DLD1 (cell line): ENCODE results near the gene RNF10.
"Not testable (repeated sequence)": the region's sequence is repeated elsewhere in the genome, so short reads cannot be mapped to it uniquely, and the experiment has no call there.

Experiments
- in situ Hi-C: cut with HindIII; loops from 2 replicates; pipeline ENCODE4 v1.10.0; 2017; ENCODE audit warnings: low sequenced_read_pairs

The RNF10 gene

DNA sequence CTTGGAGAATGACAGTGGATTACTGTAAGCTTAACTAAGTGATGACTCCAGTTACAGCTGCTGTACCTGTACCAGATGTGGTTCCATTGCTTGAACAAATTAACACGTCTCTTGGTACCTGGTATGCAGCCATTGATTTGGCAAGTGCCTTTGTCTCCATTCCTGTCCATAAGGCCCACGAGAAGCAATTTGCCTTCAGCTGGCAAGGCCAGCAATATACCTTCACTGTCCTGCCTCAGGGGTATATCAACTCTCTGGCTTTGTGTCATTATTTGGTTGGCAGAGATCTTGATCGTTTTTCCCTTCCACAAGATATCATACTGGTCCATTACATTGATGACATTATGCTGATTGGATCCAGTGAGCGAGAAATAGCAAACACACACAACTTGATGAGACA, 76.4 kb downstream of the RNF10 start:
- in situ Hi-C loops = no loop called here

DNA sequence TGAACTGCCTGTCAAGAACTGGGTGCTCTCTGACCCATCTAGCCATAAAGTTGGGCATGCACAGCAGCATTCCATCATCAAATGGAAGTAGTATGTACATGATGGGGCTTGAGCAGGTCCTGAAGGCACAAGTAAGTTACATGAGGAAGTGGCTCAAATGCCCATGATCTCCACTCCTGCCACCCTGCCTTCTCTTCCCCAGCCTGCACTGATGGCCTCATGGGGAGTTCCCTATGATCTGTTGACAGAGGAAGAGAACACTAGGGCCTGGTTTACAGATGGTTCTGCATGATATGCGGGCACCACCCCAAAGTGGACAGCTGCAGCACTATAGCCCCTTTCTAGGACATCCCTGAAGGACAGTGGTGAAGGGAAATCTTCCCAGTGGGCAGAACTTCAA, 77.4 kb downstream of the RNF10 start:
- in situ Hi-C loops = not testable (repeated sequence)

- in situ Hi-C loops = no loop called here
Observed at GRCh38 chr12:120614848-120615247, 80.7 kb downstream of the RNF10 start.

- in situ Hi-C loops = not testable (repeated sequence)
Observed at GRCh38 chr12:120617193-120617592, 83.0 kb downstream of the RNF10 start.

- in situ Hi-C loops = not testable (repeated sequence)
Observed at GRCh38 chr12:120617767-120618166, 83.6 kb downstream of the RNF10 start.

DNA sequence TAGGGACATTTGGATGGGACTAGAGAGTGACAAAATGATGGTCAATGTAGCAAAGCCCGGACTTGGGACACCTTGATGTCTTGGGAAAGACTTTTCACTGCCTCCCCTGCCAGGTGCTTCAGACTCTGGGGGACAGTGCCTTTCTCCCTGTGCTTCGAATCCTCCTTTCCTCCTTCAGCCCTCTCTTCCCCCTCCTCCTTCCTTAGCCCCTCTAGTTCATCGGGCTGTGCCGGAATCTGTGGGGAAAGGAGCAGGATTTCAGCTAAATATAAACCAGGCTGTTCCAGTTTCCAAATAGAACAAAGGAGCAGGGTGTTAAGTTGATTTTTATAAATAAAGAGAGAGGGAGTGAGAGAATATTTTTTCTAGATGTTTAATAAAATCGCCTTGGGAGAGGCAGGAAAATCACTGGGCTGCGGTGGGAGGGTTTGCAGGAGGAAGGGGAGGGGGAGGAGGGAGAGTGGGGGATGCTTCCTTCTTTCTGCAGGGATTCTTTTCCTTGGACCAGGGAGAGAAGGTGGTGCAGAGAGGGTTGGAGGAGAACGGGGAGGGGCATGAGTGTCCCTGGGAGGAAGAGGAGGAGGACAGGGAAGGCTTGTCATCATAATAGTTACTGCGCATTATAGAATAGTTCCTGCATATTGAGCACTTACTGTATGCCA, 84.9 kb downstream of the RNF10 start:
- in situ Hi-C loops = no loop called here

DNA sequence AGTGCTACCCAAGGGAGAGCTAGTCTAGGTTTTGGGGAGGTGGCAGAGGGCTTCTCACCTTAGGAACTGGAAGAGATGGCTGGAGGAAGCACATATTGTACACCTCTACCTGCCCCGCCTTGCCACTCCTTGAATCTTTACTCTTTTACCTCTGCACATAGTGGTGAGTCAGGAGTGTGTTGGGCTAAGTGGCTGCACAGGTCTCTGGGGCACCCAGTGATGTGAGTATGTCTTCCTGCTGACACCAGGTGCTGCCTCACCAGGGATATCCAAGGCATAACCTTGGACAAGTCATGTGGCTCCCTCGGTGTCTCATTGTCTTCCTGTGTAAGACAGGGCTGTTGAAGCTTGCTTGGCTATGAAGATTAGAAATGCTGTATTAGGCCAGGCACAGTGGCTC, 86.5 kb downstream of the RNF10 start:
- in situ Hi-C loops = no loop called here

DNA sequence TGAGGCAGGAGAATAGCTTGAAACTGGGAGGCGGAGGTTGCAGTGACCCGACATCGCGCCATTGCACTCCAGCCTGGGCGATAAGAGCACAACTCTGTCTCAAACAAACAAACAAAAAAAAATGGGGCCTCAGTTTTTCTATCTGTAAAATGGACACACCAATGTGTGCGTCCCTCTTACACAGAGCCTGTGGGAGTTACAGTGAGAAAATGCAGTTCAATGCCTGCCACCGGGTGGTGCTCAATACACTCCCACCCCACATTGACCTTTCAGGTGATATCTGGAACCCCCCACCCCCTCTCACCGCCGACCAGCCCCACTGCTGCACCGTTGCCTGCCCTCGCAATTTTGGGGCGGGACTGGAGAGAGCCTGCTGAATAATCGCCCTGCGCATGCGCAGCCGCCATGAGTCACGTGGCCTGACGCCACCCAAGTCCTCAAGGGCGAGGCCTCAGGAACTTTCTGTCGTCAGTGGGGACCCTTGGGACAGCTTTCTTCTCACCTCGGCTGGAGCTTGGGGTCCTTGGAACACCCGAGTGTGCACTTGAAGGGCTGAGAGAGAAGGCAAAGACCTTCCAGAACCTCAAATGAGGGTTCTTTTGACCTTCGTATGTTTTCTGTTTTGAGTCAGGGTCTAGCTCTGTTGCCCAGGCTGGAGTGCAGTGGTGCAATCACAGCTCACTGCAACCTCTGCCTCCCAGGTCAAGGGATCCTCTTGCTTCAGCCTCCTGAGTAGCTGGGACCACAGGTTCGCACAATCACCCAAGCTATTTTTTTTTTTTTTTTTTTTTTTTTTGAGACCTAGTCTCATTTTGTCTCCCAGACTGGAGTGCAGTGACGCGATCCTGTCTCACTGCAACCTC, 91.6 kb downstream of the RNF10 start:
- in situ Hi-C loops = no loop called here
